Measurements from ENCODE around the gene INKA2.

The INKA2 gene

DNA sequence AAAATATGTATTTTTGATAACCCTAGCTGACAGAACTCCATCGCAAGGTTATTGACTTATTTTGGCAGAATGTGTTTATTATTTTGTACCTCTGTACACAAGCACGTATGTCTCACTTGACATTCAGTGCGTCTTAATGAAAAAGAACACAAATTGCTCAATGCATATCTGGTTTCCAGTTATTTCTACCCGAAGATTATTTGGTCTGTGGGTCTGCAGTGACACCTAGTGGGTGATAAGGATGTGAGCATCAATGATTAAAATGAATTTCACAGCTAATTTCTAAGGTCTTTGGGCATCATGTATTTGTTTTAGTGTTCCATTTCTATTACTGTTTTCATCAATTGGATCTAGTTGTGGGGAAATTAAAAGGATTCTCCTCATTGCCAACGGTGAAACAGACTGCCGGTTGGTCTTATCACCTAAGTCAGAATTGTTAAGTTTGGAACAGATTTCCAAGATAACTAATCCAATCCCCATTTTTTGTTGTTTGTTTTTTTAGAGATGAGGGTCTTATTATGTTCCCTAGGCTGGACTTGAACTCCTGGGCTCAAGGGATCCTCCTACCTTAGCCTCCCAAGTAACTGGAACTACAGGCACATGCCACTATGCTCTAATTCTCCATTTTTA, 30.4 kb upstream of the INKA2 start:
- no peaks in the 10 kb centered on the region for H3K9me3 ChIP-seq
- peaks cover 27% of the 10 kb centered on the region for H3K36me3 ChIP-seq
- TF ChIP-seq, protein P1, sequence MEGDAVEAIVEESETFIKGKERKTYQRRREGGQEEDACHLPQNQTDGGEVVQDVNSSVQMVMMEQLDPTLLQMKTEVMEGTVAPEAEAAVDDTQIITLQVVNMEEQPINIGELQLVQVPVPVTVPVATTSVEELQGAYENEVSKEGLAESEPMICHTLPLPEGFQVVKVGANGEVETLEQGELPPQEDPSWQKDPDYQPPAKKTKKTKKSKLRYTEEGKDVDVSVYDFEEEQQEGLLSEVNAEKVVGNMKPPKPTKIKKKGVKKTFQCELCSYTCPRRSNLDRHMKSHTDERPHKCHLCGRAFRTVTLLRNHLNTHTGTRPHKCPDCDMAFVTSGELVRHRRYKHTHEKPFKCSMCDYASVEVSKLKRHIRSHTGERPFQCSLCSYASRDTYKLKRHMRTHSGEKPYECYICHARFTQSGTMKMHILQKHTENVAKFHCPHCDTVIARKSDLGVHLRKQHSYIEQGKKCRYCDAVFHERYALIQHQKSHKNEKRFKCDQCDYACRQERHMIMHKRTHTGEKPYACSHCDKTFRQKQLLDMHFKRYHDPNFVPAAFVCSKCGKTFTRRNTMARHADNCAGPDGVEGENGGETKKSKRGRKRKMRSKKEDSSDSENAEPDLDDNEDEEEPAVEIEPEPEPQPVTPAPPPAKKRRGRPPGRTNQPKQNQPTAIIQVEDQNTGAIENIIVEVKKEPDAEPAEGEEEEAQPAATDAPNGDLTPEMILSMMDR (IDR thresholded peaks at IDR 0.05): peak; percentile 70
- no peak overlapping the region for H3K27ac ChIP-seq
- no peak overlapping the region for H3K4me3 ChIP-seq (ENCODE audit: low read depth in 1 of 2, low read length in 1 of 2)
- H3K4me1 ChIP-seq (ENCODE audit: control insufficient read depth in 1 of 2, insufficient read depth in 1 of 2, low read depth in 1 of 2, low read length in 1 of 2): peaks cover 0 to 4% of the 10 kb centered on the region in 2 experiments
- no peaks in the 10 kb centered on the region for H3K27me3 ChIP-seq

DNA sequence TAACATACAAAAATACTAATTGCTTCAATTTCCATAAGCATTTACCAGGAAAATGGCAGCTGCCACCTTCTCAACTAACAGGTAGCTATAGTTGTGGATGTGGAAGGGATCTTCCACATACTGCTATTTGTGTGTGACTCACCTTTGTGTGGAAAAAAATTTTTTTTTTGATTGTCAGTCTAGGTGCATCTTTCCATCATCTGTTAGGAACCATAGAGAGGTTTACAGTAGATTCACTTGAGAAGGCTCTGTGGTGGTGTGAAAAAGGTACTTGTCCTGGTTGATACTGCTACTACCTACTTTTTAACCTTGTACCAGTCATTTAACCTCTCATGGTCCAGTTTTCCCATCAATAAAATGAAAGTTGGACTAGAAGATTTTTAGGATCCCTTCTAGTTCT, 29.4 kb upstream of the INKA2 start:
- H3K36me3 ChIP-seq: peaks cover 37% of the 10 kb centered on the region
- no peak overlapping the region for H3K4me3 ChIP-seq (ENCODE audit: low read depth in 1 of 2, low read length in 1 of 2)
- TF ChIP-seq, protein P1 (IDR thresholded peaks at IDR 0.05): no peak
- H3K27ac ChIP-seq: no peak overlapping the region
- no peaks in the 10 kb centered on the region for H3K27me3 ChIP-seq
- H3K9me3 ChIP-seq: no peaks in the 10 kb centered on the region
- H3K4me1 ChIP-seq (ENCODE audit: control insufficient read depth in 1 of 2, insufficient read depth in 1 of 2, low read depth in 1 of 2, low read length in 1 of 2): peaks cover 0 to 4% of the 10 kb centered on the region in 2 experiments

DNA sequence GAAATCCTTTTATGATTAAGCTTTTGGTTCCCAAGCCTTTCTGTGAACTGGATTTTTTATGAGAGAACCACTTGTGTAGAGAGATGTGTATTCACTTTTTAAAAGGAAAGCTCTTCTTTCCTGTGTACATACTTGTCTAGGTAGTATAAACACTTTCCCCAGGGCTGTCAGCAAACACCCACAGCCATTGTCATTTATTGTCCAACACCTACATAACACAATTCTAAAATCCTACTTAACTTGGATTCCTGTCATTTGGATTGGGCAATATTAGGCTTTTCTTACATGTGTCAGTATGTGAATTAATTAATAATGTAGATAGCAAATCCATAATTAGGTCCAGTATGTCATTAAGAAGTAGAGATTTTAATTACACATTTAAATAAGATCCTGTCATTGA, 28.8 kb upstream of the INKA2 start:
- TF ChIP-seq, protein P1 (IDR thresholded peaks at IDR 0.05): no peak
- Histone ChIP-seq H3K27ac (no peak overlapping the region), H3K4me1 (ENCODE audit: control insufficient read depth in 1 of 2, insufficient read depth in 1 of 2, low read depth in 1 of 2, low read length in 1 of 2) (peaks cover 0 to 4% of the 10 kb centered on the region in 2 experiments), H3K4me3 (ENCODE audit: low read depth in 1 of 2, low read length in 1 of 2) (no peak overlapping the region), H3K9me3 (no peaks in the 10 kb centered on the region), H3K27me3 (no peaks in the 10 kb centered on the region), H3K36me3 (peaks cover 42% of the 10 kb centered on the region)

DNA sequence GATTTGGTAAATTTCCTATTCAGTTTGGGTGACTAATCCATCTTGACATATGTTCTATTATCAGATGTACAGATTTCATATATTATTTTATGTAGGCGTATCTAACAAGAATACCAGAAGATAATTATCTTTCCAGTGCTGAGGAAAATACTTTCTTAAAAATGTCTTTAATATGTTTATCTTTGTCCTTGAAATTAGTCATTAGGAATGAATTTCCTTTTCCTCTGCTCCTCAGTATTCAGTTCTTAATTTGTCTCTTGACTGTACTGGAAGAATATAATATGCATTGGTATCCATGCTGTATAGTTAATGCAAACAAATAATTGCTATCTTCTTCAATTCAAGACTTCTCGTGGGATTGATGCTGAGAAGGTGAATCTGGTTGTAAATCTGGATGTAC, 23.1 kb upstream of the INKA2 start:
- no peak overlapping the region for H3K27ac ChIP-seq
- no peak overlapping the region for H3K4me3 ChIP-seq (ENCODE audit: low read depth in 1 of 2, low read length in 1 of 2)
- TF ChIP-seq, protein P1 (IDR thresholded peaks at IDR 0.05): no peak
- no peaks in the 10 kb centered on the region for H3K27me3 ChIP-seq
- H3K4me1 ChIP-seq (ENCODE audit: control insufficient read depth in 1 of 2, insufficient read depth in 1 of 2, low read depth in 1 of 2, low read length in 1 of 2): no peaks in the 10 kb centered on the region
- no peaks in the 10 kb centered on the region for H3K9me3 ChIP-seq
- H3K36me3 ChIP-seq: peaks cover 70% of the 10 kb centered on the region

DNA sequence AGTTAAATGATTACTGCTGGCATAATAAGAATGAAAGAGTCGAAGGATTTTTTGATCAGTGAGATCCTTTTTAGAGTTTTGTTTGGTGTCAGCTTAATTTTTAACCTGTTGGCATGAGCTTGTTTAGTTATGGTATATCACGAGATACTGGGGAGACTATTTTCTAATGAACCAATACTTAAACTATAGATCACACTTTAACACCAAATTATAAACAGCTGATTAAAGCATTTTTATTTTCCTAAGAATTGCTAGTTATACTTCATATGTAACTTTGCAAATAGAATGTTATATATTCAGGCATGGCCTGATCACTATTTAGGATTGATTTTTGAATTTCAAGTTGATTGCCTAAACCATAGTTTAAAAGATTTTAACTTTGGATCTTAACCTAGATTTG, 22.5 kb upstream of the INKA2 start:
- Histone ChIP-seq H3K4me1 (ENCODE audit: control insufficient read depth in 1 of 2, insufficient read depth in 1 of 2, low read depth in 1 of 2, low read length in 1 of 2) (peaks cover 1 to 5% of the 10 kb centered on the region in 2 experiments), H3K4me3 (ENCODE audit: low read depth in 1 of 2, low read length in 1 of 2) (no peak overlapping the region), H3K9me3 (no peaks in the 10 kb centered on the region), H3K36me3 (peaks cover 64% of the 10 kb centered on the region), H3K27me3 (no peaks in the 10 kb centered on the region), H3K27ac (no peak overlapping the region)
- TF ChIP-seq, protein P1 (IDR thresholded peaks at IDR 0.05): no peak

Measured in neutrophil (primary cell).